HG02588 (cell line): ENCODE results near the gene ACSS3.
"Not testable (repeated sequence)": the region's sequence is repeated elsewhere in the genome, so short reads cannot be mapped to it uniquely, and the experiment has no call there.

Experiments
- ATAC-seq: cut with Tn5 transposase; IDR thresholded peaks from one replicate; pipeline ENCODE4 v1.9.1; 2021; ENCODE audit warnings: mild to moderate bottlenecking, moderate library complexity; ENCODE audit not compliant: unreplicated experiment

ACSS3 gene

DNA sequence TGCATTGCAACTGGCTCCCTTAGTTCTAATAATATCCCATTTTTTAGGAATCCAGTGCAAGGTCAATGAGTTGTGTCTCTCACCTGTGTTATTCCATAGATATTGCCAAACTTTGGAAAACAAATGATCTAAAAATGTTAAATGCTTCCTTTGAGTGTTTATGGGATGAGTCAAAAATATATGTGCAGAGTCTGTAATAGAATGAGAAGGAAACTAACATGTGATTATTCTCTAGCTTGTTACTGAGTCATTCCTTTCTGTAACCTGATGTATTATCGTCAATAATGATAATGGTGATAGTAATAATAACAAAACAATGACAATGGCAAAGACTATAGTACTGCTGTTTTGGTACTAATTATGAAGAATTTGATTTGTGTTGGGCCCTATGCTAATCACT lies 11.5 kb downstream of the ACSS3 start:
- ATAC-seq = no peak

DNA sequence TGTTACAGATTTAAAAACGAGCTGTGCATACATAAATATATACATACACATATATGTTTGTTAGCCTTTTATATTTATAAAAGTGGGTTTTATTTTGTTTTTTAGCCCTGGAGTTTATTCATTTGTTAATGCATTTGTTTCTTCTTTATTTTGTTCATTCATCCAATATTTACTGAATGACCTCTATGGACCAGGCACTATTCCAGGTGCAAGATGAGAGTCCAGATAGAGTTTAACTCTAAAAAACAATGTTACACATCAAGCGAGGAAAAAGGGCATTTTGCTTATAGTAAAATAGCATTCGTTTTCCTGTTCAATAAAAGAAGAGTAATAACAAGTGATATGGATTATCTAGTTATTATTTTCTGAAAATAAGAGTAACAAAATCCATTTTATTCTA lies 14.2 kb downstream of the ACSS3 start:
- ATAC-seq = no peak

GRCh38 chr12:81094718-81095360 lies 17.0 kb downstream of the ACSS3 start:
- ATAC-seq = no peak

- ATAC-seq = no peak
Measured at GRCh38 chr12:81095501-81096232, 17.8 kb downstream of the ACSS3 start.

DNA sequence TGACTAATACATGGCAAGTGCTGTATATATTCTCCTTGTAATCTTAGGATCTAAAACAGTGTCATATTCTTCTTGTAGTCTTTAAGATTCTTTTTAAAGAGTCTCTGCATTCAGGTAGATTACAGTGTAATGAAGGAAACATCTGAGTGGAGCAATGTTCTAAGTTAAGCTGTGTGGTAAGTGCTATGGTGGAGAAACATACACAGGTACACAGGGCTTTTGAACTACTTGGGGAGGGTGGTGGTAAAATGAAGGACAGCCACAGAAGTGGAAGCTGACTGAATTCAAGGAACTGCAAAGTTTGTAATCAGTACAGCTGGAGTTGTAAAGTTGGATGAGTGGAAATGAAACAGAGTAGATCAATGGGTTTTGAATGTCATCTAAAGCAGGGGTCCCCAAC lies 27.8 kb downstream of the ACSS3 start:
- ATAC-seq = no peak

GRCh38 chr12:81114226-81114625 lies 36.3 kb downstream of the ACSS3 start:
- ATAC-seq = no peak

DNA sequence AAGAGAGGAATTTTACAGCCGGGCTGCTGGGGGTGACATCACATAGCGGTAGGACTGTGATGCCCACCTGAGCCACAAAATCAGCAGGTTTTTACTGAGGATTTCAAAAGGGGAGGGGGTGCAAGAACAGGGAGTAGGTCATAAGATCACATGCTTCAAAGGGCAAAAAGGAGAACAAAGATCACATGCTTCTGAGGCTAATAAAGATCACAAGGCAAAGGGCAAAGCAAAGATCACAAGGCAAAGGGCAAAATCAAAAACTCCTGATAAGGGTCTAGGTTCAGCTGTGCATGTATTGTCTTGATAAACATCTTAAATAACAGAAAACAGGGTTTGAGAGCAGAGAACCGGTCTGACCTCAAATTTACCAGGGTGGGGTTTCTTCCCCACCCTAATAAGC lies 41.2 kb downstream of the ACSS3 start:
- ATAC-seq = not testable (repeated sequence)

GRCh38 chr12:81120961-81121360 lies 43.1 kb downstream of the ACSS3 start:
- ATAC-seq = no peak

- no peak for ATAC-seq
Measured at GRCh38 chr12:81123611-81124010, 45.7 kb downstream of the ACSS3 start.

- no peak for ATAC-seq
Measured at GRCh38 chr12:81125691-81126090, 47.8 kb downstream of the ACSS3 start.

GRCh38 chr12:81128930-81129554 lies 51.2 kb downstream of the ACSS3 start:
- peak; percentile 99 for ATAC-seq

- ATAC-seq = no peak
Measured at GRCh38 chr12:81136519-81136918, 58.6 kb downstream of the ACSS3 start.

- no peak for ATAC-seq
Measured at GRCh38 chr12:81137801-81138200, 59.9 kb downstream of the ACSS3 start.

DNA sequence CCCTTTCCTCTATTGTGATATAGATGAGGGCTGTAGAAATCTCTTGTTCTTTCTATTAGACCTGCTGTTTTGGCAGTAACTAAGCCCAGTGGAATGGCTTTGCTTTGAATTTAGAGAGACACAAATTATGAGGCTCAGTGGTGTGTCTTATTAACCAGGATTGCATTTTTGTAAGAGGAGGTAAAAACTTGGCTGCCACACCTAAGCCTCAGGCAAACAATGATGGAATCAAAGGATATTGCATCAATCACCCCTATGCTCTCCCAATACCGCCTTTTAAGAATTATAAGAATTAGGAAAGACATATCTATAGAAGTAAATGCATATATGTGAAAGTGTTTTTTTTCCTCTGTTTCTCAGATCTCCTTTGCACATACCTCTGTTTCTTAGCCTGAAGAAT lies 63.3 kb downstream of the ACSS3 start:
- no peak for ATAC-seq

DNA sequence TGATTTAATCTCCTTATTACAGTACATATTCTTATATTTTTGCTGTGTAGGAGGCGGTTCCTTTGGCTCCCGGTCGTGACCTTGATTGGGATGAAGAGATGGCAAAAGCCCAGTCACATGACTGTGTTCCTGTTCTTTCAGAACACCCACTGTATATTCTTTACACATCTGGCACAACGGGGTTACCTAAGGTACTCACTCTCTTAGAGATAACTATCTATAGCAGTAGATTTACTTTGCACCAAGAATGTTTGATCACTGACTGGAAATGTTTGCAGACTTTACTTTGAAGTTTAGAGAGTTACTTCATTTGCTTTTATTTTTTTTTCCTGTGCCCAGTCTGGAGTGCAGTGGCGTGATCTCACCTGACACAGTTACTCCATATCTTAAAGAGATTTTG lies 65.2 kb downstream of the ACSS3 start:
- ATAC-seq = no peak

DNA sequence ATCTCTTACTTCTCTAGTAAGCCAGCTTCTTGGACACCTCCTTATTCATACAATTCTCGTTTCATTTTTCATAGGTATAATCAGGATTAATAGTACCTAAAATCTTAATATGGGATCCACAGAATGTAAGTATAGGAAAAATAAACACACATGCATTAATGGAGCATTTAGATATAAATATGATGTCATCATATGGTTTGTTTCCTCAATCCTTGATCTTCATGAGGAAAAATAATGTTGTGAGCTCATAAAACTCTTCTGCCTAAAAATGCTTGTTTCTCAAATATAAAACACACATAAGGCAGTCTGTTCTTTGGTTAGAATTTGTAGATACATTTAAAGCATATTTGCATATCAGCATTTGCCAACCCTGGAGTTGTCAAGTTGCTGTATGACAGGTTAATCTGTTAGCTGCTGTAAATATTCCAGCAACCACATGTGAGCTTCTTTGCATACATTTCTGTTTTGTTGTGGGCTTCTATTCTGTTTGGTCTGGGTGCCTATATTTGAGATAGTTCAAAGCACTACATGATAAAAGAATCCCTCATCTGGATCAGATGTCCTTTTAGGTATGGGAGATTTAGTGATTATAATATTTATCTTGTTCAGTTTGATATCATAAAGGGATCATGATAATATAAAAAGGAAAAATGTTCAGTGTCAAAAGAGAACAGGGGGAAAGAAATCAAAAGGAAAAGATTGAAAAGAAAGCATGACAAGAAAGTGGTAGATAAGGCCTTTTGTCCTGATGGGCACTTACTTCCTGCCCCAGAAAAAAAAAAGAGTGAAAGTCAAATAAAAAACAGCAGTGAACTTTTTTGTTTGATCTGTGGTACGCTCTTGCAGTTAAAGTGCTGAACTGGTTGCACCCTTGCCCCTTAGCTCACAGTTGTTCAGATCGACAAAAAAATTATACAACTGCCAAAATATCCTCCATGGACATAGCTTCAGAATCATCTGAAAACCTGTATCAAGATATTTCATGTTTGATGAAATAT lies 68.6 kb downstream of the ACSS3 start:
- ATAC-seq = no peak

DNA sequence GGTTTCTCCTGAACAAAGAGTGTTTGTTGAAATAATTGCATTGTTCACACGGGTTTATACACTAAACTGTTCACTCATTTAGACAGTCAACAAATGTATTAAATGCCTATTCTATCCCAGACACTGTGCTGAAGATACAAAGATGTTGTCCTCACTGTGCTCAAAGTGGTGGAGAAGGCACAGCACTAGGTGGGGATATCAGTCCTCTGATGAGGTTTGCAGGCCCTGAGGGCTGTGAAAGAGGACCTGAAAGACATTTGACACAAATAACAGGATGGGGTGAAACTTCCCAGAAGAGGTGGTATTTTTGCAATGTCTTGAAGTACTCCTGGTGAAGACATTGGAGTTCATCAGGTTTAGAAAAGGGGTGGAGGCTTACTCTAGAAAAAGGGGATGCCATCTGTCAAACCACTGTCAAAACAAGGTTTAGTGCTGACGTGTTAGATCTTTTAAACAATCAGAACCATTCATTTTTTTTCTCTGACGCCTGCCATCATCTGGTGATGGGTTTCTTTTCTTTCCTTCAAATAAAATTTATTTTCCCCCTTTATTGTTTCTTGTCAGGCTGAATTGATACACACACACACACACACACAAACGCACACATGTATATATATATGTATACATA lies 69.5 kb downstream of the ACSS3 start:
- no peak for ATAC-seq

GRCh38 chr12:81150382-81150781 lies 72.5 kb downstream of the ACSS3 start:
- no peak for ATAC-seq

GRCh38 chr12:81159856-81160255 lies 82.0 kb downstream of the ACSS3 start:
- no peak for ATAC-seq

GRCh38 chr12:81161680-81162079 lies 83.8 kb downstream of the ACSS3 start:
- ATAC-seq = no peak
